Muscle layer of colon (tissue), 2 donors: ENCODE results near the gene EXTL1.
"Not testable (repeated sequence)": the region's sequence is repeated elsewhere in the genome, so short reads cannot be mapped to it uniquely, and the experiment has no call there.

ENCODE experiments used
- H3K27ac ChIP-seq: one replicate; pipeline ENCODE4 v1.7.0; 2013; ENCODE audit warnings: low read depth, mild to moderate bottlenecking, low read length, moderate library complexity
- H3K27me3 ChIP-seq, 2 donors: one replicate each; pipeline ENCODE4 v1.7.0; 2013; ENCODE audit warnings: low read length in 2 of 2, mild to moderate bottlenecking in 2 of 2; ENCODE audit not compliant: insufficient read depth in 2 of 2, control insufficient read depth in 1 of 2
- H3K36me3 ChIP-seq: one replicate; pipeline ENCODE4 v1.7.0; 2013; ENCODE audit warnings: mild to moderate bottlenecking, low read length; ENCODE audit not compliant: insufficient read depth
- H3K4me1 ChIP-seq: one replicate; pipeline ENCODE4 v1.7.0; 2013; ENCODE audit warnings: mild to moderate bottlenecking, low read length; ENCODE audit not compliant: insufficient read depth
- H3K4me3 ChIP-seq, 2 donors: one replicate each; pipeline ENCODE4 v1.7.0; 2013; ENCODE audit warnings: low read length in 2 of 2, low read depth in 1 of 2, mild to moderate bottlenecking in 1 of 2, moderate library complexity in 1 of 2
- H3K9ac ChIP-seq: one replicate; pipeline ENCODE4 v1.7.0; 2013; ENCODE audit warnings: low read length
- H3K9me3 ChIP-seq: one replicate; pipeline ENCODE4 v1.7.0; 2013; ENCODE audit warnings: mild to moderate bottlenecking, low read length
- donor health status: abdominal sarcoma.
- donor health status: Adenocarcinoma of cecum.

EXTL1 gene, protein sequence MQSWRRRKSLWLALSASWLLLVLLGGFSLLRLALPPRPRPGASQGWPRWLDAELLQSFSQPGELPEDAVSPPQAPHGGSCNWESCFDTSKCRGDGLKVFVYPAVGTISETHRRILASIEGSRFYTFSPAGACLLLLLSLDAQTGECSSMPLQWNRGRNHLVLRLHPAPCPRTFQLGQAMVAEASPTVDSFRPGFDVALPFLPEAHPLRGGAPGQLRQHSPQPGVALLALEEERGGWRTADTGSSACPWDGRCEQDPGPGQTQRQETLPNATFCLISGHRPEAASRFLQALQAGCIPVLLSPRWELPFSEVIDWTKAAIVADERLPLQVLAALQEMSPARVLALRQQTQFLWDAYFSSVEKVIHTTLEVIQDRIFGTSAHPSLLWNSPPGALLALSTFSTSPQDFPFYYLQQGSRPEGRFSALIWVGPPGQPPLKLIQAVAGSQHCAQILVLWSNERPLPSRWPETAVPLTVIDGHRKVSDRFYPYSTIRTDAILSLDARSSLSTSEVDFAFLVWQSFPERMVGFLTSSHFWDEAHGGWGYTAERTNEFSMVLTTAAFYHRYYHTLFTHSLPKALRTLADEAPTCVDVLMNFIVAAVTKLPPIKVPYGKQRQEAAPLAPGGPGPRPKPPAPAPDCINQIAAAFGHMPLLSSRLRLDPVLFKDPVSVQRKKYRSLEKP

DNA sequence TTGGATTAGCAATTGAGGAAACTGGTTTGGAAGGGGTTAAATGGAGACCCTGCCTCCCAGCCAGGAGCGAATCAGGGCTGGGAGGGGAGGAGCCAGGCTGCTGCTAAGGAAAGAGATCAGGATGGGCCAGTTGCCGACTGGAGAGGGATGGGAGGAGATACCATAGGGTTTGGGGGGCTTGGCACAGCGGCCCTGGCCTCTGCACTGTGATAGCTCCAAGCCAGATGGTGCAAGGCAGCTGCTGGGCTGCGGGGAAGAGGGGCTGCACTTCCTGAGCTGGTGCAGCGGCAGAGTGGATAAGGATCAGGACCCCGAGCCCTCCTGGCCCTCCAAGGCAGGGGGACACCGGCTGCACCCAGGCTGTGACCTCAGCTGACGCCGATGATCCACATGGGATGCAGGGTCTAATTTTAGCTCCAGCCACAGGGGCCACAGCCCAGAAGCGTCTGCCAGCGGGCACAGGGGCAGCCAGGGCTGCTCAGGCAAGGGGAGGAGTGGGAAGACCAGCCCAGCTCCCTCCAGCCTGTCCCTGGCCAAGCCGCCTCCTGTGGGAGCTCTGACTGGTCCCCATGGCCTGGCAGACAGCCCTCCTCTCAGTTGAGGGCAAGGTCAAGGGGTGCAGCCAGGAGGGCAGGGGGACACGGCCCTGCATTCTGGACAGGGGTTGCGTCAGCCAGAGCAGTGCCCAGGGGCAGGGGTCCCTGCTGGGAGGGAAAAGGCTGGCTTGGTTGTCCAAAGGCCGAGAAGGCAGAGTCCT is at the start of gene EXTL1:
EXTL1 (plus strand) TSS at position 129 of the 757 bp plus-strand sequence. CDS start 872 bp downstream, outside the sequence.
- Histone ChIP-seq H3K27ac (no peak within 1 kb of the TSS), H3K9me3 (no peaks in the 10 kb centered on the region), H3K4me3 (peak within 1 kb of the TSS in 1 of 2 donors; percentile 41)

DNA sequence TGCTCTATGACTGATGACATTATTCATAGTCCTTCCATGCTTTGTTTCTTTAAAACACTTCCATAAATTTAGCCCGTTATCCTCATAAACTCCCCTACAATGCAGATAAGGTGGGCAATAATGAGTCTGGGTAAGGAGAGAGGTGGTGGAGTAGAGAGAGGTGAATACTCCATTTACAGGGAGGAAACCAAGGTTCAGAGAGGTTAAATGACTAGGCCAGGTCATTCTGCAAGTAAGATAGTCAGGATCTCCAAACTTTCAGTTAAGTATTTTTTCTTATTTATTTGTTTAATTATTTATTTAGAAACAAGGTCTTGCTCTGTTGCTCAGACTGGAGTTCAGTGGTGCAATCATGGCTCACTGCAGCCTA is 49.8 kb upstream of the EXTL1 start:
- Histone ChIP-seq H3K36me3 (peaks cover 39% of the 10 kb centered on the region), H3K9me3 (no peaks in the 10 kb centered on the region), H3K27me3 (no peaks in the 10 kb centered on the region), H3K27ac (no peak overlapping the region), H3K4me3 (no peak overlapping the region), H3K4me1 (peaks cover 4% of the 10 kb centered on the region), H3K9ac (no peak overlapping the region)

More for the DNA sequence above, at the start of gene EXTL1:
- no peak within 1 kb of the TSS for H3K9ac ChIP-seq
- peaks cover 7% of the 10 kb centered on the region for H3K4me1 ChIP-seq
- no peaks in the 10 kb centered on the region for H3K36me3 ChIP-seq
- no peaks in the 10 kb centered on the region for H3K27me3 ChIP-seq

DNA sequence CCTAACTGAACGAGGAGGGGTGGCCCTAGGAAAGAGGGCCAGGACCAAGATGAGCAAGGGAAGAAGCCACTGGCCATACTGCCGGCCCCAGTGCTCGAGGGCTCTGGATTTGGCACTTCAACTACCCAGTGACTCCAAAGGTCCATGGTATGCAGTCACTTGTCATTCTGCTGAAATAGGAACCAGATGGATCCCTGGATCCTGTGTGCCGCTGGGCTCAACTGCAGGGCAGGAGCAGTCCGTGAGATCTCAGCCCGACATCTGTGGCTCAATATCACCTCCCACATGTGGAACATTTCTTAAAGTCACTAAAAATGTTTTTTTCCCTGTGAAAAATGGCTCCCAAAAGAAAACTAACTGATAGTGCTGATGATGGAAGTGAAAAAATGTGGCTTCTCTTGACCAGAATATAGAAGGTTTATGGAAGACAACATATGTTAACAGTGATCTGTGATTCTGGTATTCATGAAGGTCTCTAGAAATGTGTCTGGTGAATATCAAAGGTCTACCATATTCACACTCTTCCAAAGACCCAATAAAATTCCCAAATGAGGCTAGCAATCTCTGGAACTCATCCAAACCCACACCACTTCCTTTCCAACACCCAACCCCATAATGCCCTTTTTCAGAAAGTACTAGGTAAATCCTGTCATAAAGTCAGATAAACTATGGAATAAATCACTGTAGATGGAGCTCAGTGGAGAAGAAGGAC is 47.8 kb upstream of the EXTL1 start:
- peaks cover 4% of the 10 kb centered on the region for H3K4me1 ChIP-seq
- H3K27me3 ChIP-seq: no peaks in the 10 kb centered on the region
- no peak overlapping the region for H3K9ac ChIP-seq
- H3K36me3 ChIP-seq: peaks cover 40% of the 10 kb centered on the region
- H3K9me3 ChIP-seq: no peaks in the 10 kb centered on the region
- H3K4me3 ChIP-seq: no peak overlapping the region
- no peak overlapping the region for H3K27ac ChIP-seq

DNA sequence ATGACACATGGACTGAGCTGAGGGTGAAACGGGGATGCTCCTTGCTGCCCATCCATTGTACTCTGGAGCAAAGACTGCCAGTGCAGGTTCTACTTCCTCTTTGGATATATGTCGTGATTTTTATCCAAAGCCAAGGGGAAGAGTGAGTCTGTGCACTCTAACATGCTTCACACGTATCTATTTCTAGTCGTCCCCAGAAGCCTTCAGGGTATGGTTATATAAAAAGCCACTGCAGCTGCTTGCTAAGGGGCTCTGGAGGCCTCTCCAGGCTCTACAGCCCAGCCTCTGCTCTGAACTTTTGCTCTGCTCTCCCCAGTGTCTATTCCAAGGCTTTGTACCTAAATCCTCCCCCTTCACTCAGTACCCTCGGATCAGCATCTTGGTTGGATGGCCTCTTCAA is 43.8 kb upstream of the EXTL1 start:
- Histone ChIP-seq H3K27me3 (no peaks in the 10 kb centered on the region), H3K9ac (no peak overlapping the region), H3K27ac (no peak overlapping the region), H3K4me3 (no peak overlapping the region), H3K4me1 (peaks cover 4% of the 10 kb centered on the region), H3K9me3 (no peaks in the 10 kb centered on the region), H3K36me3 (peaks cover 38% of the 10 kb centered on the region)

DNA sequence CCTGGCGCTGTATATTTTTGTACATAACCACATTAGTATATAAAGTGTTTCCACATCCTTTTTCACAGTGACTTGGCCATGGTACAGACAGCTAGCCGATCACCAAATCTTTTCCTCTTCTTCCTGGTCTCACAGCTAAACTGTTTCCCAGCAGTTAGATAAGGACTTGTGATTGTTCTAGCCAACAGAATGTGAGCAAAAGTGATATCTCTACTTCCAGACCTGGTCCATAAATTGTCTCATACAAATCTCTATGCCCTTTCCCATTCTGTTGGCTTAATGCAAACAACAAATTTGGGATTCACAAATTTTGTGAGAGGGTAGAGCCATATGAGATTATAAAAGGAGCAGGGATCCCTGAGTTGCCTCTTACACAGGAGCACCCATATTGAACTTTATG is 43.2 kb upstream of the EXTL1 start:
- Histone ChIP-seq H3K9ac (no peak overlapping the region), H3K27me3 (no peaks in the 10 kb centered on the region), H3K4me1 (peaks cover 4% of the 10 kb centered on the region), H3K9me3 (no peaks in the 10 kb centered on the region), H3K4me3 (no peak overlapping the region), H3K36me3 (peaks cover 35% of the 10 kb centered on the region), H3K27ac (no peak overlapping the region)

DNA sequence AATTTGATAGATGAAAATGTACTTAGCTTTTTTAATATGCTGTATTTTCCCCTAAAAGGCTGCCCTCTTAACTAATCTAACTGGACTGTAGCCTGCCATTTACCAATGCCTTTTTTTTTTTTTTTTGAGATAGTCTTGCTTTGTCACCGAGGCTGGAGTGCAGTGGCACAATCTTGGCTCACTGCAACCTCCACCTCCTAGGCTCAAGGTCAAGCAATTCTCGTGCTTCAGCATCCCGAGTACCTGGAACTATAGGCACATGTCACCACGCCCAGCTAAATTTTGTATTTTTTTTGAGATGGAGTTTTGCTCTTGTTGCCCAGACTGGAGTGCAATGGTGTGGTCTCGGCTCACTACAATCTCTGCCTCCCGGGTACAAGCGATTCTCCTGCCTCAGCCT is 42.4 kb upstream of the EXTL1 start:
- H3K9ac ChIP-seq: no peak overlapping the region
- no peaks in the 10 kb centered on the region for H3K27me3 ChIP-seq
- no peaks in the 10 kb centered on the region for H3K9me3 ChIP-seq
- peaks cover 1% of the 10 kb centered on the region for H3K4me1 ChIP-seq
- H3K4me3 ChIP-seq: no peak overlapping the region
- no peak overlapping the region for H3K27ac ChIP-seq
- peaks cover 40% of the 10 kb centered on the region for H3K36me3 ChIP-seq

DNA sequence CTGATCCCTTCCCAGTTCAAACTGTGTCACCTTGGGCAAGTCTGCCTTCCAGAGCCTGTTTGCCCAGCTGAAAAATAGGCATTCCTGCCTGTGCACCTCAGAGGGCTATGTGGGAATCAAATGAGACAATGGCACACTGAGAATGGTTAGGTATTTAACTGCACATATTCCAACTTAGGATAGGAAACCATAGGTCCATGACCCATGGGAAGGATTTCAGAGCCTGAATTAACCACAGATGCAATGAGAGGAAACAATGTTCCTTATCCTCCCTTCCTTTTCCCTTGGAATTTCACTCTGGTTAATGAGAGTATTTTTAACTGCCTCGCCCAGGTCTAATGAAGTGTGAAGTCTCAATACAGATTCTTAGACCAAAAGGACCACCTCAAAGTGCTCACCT is 36.4 kb upstream of the EXTL1 start:
- no peak overlapping the region for H3K4me3 ChIP-seq
- no peaks in the 10 kb centered on the region for H3K9me3 ChIP-seq
- no peak overlapping the region for H3K9ac ChIP-seq
- H3K36me3 ChIP-seq: peaks cover 40% of the 10 kb centered on the region
- no peaks in the 10 kb centered on the region for H3K27me3 ChIP-seq
- no peaks in the 10 kb centered on the region for H3K4me1 ChIP-seq
- no peak overlapping the region for H3K27ac ChIP-seq

DNA sequence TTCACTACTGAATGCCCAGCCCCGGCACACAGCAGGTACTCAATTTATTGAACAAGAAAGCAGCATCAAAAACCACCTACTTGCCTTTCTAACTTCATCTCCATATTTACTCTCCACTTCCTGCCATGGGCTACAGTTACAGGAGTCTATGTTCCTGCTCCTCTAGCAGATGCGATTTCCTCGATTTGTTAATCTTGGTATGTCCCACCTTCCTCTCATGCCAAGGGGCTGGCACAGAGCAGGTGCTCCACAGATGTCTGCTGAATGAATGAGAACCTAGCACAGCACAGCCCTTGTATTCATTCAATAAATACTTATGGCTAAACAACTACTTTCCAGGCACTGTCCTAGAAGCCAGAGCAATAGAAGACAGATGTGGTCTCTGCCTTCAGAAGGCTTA is 35.9 kb upstream of the EXTL1 start:
- H3K36me3 ChIP-seq: peaks cover 40% of the 10 kb centered on the region
- no peak overlapping the region for H3K27ac ChIP-seq
- H3K27me3 ChIP-seq: no peaks in the 10 kb centered on the region
- no peaks in the 10 kb centered on the region for H3K4me1 ChIP-seq
- H3K9me3 ChIP-seq: no peaks in the 10 kb centered on the region
- H3K9ac ChIP-seq: no peak overlapping the region
- no peak overlapping the region for H3K4me3 ChIP-seq

DNA sequence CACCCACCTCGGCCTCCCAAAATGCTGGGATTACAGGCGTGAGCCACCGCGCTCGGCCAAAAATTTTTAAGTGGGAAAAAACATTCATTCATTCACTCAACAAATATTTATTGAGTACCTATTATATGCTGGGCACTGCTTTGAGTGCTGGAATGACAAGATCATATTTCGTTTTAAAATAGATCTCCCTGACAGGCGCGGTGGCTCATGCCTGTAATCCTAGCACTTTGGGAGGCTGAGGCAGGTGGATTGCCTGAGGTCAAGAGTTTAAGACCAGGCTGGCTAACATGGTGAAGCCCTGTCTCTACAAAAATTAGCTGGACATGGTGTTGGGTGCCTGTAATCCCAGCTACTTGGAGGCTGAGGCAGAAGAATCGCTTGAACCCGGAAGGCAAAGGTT is 34.8 kb upstream of the EXTL1 start:
- not testable (repeated sequence) for H3K9me3 ChIP-seq, H3K9ac ChIP-seq, H3K4me3 ChIP-seq, H3K27me3 ChIP-seq, H3K27ac ChIP-seq, H3K4me1 ChIP-seq
- peaks cover 40% of the 10 kb centered on the region for H3K36me3 ChIP-seq

DNA sequence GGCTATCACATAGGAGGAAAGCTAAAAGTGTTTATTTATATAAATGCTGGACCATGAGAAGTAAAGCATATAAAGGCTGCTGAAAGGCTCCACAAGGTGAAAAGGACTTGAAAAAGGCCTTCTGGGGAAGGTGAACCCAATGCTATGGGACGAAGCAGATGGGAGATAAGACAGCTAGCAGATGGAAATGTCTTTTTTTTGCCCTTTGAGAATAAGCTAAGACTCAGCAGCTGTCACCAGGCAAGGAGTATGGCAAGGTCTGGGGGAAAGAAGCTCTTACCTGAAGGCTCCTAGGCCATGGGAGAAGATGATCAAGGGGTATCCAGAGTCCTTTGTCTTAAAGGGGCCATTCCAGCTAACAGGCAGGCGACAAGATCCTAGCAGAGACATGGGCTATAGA is 33.6 kb upstream of the EXTL1 start:
- Histone ChIP-seq H3K4me1 (no peaks in the 10 kb centered on the region), H3K27ac (no peak overlapping the region), H3K4me3 (no peak overlapping the region), H3K9ac (no peak overlapping the region), H3K9me3 (no peaks in the 10 kb centered on the region), H3K36me3 (peaks cover 28% of the 10 kb centered on the region), H3K27me3 (no peaks in the 10 kb centered on the region)
